ENCODE measurements around the gene NPM3. TPM values are rescaled to one million over a fixed set of nuclear protein-coding genes. Genes with fewer than 3 reads are reported as not detected.

Gene NPM3
- polyA plus RNA-seq, 1 experiment, result 31.5 TPM

- DNase-seq (ENCODE audit: low read depth, low spot score), result no peak
- H3K27ac ChIP-seq (ENCODE audit: low read depth, low read length), result no peak overlapping the region
- H3K4me3 ChIP-seq (ENCODE audit: low read depth, low read length), result no peak overlapping the region
- no peaks in the 10 kb centered on the region for H3K9me3 ChIP-seq (ENCODE audit: control insufficient read depth, insufficient read depth, low read length)
- ChIA-PET CTCF (no interaction called here), POLR2A (no interaction called here)
- no peak for TF ChIP-seq CTCF (IDR thresholded peaks at IDR 0.05; ENCODE audit: low read depth, low read length)
- H3K27me3 ChIP-seq (ENCODE audit: control insufficient read depth, insufficient read depth, low read length), result peaks cover 45% of the 10 kb centered on the region
Measured at GRCh38 chr10:101732096-101732495, 51.1 kb downstream of the NPM3 start.

Other genes with a start within 250 kb of the NPM3 start
- 14.8 and 16.4 TPM in 2 replicates for gene POLL, start 195.2 kb downstream of the NPM3 start, polyA plus RNA-seq (2011; rRNA removed)
- 49.7 and 51.1 TPM in 2 replicates for gene DPCD, start 195.1 kb downstream of the NPM3 start, polyA plus RNA-seq (2011; rRNA removed)
- gene FBXW4, start 88.3 kb downstream of the NPM3 start, polyA plus RNA-seq (2011; rRNA removed), result 18.3 TPM in 2 replicates
- gene FGF8, start 7.3 kb downstream of the NPM3 start, polyA plus RNA-seq (2011; rRNA removed), result not detected in 2 replicates
- 71.9 and 82.6 TPM in 2 replicates for gene OGA, start 35.0 kb upstream of the NPM3 start, polyA plus RNA-seq (2011; rRNA removed)
- gene KCNIP2, start 60.4 kb upstream of the NPM3 start, polyA plus RNA-seq (2011; rRNA removed), result 0.40 and 0.61 TPM in 2 replicates